B cell (primary cell): Measurements from ENCODE around the gene TMEM132E.

Source experiments
- EZH2 ChIP-seq: IDR thresholded peaks from 2 replicates; pipeline ENCODE4 v1.6.1; 2012; ENCODE audit warnings: borderline replicate concordance, low read depth, mild to moderate bottlenecking, moderate library complexity, low read length; ENCODE audit not compliant: insufficient read depth, poor library complexity, severe bottlenecking
- TF ChIP-seq, protein P1 (sequence below): fragments of 200-600 bp; IDR thresholded peaks from one replicate; pipeline ENCODE4 v1.8.0; 2022; ENCODE audit warnings: antibody characterized with exemption, mild to moderate bottlenecking

DNA sequence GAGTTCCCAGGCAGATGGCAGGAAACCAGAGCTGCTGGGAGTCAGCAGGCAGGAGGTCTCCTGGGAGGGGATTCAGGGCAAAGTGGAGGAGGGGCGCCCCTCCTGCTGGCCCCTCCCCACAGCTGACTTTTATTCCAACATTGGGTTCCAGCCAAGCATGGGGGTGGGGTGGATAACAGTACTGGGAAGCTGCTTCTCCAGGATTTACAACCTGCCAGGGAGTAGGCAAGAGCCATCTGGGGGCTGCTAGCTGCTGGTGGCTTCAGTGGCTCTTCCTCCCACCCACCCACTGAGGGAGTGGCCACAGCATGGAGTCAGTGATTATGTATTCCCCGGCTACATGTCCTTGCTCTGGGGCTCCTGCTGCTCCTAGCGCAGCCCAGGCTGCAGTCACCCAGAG, 36.8 kb downstream of the TMEM132E start:
- TF ChIP-seq, protein P1, sequence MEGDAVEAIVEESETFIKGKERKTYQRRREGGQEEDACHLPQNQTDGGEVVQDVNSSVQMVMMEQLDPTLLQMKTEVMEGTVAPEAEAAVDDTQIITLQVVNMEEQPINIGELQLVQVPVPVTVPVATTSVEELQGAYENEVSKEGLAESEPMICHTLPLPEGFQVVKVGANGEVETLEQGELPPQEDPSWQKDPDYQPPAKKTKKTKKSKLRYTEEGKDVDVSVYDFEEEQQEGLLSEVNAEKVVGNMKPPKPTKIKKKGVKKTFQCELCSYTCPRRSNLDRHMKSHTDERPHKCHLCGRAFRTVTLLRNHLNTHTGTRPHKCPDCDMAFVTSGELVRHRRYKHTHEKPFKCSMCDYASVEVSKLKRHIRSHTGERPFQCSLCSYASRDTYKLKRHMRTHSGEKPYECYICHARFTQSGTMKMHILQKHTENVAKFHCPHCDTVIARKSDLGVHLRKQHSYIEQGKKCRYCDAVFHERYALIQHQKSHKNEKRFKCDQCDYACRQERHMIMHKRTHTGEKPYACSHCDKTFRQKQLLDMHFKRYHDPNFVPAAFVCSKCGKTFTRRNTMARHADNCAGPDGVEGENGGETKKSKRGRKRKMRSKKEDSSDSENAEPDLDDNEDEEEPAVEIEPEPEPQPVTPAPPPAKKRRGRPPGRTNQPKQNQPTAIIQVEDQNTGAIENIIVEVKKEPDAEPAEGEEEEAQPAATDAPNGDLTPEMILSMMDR = no peak
- no peak for TF ChIP-seq EZH2
